Astrocyte (in vitro differentiated cells and primary cell): ENCODE data around the gene ITPKB.

ENCODE experiments used
- CTCF ChIP-seq: IDR thresholded peaks from 2 replicates; pipeline ENCODE4 v1.5.1; 2011; ENCODE audit warnings: low read depth, mild to moderate bottlenecking, inconsistent platforms, low read length, moderate library complexity; ENCODE audit not compliant: insufficient read depth
- EZH2 ChIP-seq: IDR thresholded peaks from 2 replicates; pipeline ENCODE4 v1.6.1; 2012; ENCODE audit warnings: mild to moderate bottlenecking, low read length, inconsistent platforms; ENCODE audit not compliant: insufficient read depth

GRCh38 chr1:226650236-226650841, 88.7 kb downstream of the ITPKB start:
- no peak for TF ChIP-seq CTCF
- TF ChIP-seq EZH2 = no peak
